PFSK-1 (cell line): ENCODE data around the gene TLE2.

Source experiments
- FOXP2 ChIP-seq: optimal IDR thresholded peaks from 2 replicates; pipeline ENCODE3; 2011; ENCODE audit warnings: borderline replicate concordance, control low read depth, inconsistent platforms; ENCODE audit not compliant: insufficient read depth; ENCODE audit errors: extremely low read length, extremely low read depth
- POLR2AphosphoS5 ChIP-seq: IDR thresholded peaks from 2 replicates; pipeline ENCODE4 v1.6.1; 2012; ENCODE audit warnings: low read depth, mild to moderate bottlenecking, control low read depth, low read length, moderate library complexity
- SIN3A ChIP-seq: IDR thresholded peaks from 2 replicates; pipeline ENCODE4 v1.6.1; 2012; ENCODE audit warnings: mild to moderate bottlenecking, low read length, moderate library complexity, borderline replicate concordance; ENCODE audit not compliant: insufficient read depth
- TAF1 ChIP-seq: IDR thresholded peaks from 2 replicates; pipeline ENCODE4 v1.6.1; 2012; ENCODE audit warnings: low read length, control low read depth, borderline replicate concordance; ENCODE audit not compliant: insufficient read depth
- TF ChIP-seq, protein P1 (sequence below), 2 experiments: IDR thresholded peaks; 2 replicates each; pipeline versions ENCODE4 v1.6.1 to v1.8.0; 2011 to 2012; ENCODE audit warnings: low read depth in 2 of 2, low read length in 2 of 2, control low read depth in 1 of 2, inconsistent platforms in 1 of 2, mild to moderate bottlenecking in 1 of 2, moderate library complexity in 1 of 2; ENCODE audit not compliant: insufficient read depth in 1 of 2

DNA sequence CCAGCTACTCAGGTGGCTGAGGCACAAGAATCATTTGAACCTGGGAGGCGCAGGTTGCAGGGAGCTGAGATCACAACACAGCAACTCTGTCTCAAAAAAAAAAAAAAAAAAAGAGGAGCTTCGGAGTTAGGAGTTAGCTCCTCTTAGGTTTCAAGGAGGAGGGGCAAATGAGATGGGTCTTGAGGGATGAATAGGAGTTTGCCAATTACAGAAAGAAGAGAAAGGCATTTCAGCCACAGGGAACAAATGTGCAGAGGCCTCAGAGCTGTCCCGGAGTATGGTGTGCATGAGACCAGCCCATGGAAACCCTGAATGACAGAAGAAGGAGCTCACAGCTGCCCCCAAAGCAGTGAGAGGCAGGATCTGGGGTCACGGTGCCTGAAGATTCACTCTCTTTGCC, 24.6 kb downstream of the TLE2 start:
- TF ChIP-seq, protein P1, sequence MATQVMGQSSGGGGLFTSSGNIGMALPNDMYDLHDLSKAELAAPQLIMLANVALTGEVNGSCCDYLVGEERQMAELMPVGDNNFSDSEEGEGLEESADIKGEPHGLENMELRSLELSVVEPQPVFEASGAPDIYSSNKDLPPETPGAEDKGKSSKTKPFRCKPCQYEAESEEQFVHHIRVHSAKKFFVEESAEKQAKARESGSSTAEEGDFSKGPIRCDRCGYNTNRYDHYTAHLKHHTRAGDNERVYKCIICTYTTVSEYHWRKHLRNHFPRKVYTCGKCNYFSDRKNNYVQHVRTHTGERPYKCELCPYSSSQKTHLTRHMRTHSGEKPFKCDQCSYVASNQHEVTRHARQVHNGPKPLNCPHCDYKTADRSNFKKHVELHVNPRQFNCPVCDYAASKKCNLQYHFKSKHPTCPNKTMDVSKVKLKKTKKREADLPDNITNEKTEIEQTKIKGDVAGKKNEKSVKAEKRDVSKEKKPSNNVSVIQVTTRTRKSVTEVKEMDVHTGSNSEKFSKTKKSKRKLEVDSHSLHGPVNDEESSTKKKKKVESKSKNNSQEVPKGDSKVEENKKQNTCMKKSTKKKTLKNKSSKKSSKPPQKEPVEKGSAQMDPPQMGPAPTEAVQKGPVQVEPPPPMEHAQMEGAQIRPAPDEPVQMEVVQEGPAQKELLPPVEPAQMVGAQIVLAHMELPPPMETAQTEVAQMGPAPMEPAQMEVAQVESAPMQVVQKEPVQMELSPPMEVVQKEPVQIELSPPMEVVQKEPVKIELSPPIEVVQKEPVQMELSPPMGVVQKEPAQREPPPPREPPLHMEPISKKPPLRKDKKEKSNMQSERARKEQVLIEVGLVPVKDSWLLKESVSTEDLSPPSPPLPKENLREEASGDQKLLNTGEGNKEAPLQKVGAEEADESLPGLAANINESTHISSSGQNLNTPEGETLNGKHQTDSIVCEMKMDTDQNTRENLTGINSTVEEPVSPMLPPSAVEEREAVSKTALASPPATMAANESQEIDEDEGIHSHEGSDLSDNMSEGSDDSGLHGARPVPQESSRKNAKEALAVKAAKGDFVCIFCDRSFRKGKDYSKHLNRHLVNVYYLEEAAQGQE (IDR thresholded peaks at IDR 0.05; ENCODE audit: insufficient read depth in 1 of 2, low read depth in 2 of 2, low read length in 2 of 2): no peak
- TF ChIP-seq SIN3A (no peak), TAF1 (no peak), POLR2AphosphoS5 (no peak), FOXP2 (no peak)
